ENCODE data around the gene SPAG16. TPM values are rescaled to one million over a fixed set of nuclear protein-coding genes. Genes with fewer than 3 reads are reported as not detected.
A peak's percentile ranks its signal among the peaks of the same experiment; 100 is the strongest.

The SPAG16 gene
- total RNA-seq, 1 experiment from 2014 or later = 17.2 TPM

- H3K36me3 ChIP-seq (ENCODE audit: low read depth, low read length) = no peaks in the 10 kb centered on the region
- no peaks in the 10 kb centered on the region for H3F3A ChIP-seq (ENCODE audit: low read length, unreplicated experiment)
- no peaks in the 10 kb centered on the region for H3K4me1 ChIP-seq (ENCODE audit: insufficient read depth, low read length)
- no peaks in the 10 kb centered on the region for H4K20me1 ChIP-seq (ENCODE audit: low read length)
- H3K27ac ChIP-seq (ENCODE audit: low read length) = no peak overlapping the region
- DNase-seq (no peak), ATAC-seq (no peak)
- H3K79me2 ChIP-seq (ENCODE audit: low read length) = no peaks in the 10 kb centered on the region
- CTCF ChIA-PET = no interaction called here
- H3K9me3 ChIP-seq (ENCODE audit: low read length) = no peaks in the 10 kb centered on the region
- H2AFZ ChIP-seq (ENCODE audit: low read length) = 0 out of 2 replicates have a peak overlapping the region, but pooled peaks have one; percentile 25
- no peaks in the 10 kb centered on the region for H3K9me2 ChIP-seq (replicated peaks; ENCODE audit: low read length)
- H3K4me2 ChIP-seq (ENCODE audit: low read length) = no peak overlapping the region
- no peaks in the 10 kb centered on the region for H3K27me3 ChIP-seq (ENCODE audit: low read length)
- intact Hi-C loops (cut with micrococcal nuclease) = no loop called here
- TF ChIP-seq EZH2 (IDR thresholded peaks at IDR 0.05; ENCODE audit: low read length, unreplicated experiment) (no peak), EZH2phosphoT487 (IDR thresholded peaks at IDR 0.05; ENCODE audit: borderline replicate concordance, low read length) (no peak), CTCF (conservative IDR thresholded peaks at IDR 0.05; ENCODE audit: low read depth, low read length) (no peak)
- no TSS peak for BruUV-seq (replicated peaks)
- no peak overlapping the region for H3K9ac ChIP-seq (ENCODE audit: low read length)
- H3K4me3 ChIP-seq (ENCODE audit: low read length) = no peak overlapping the region
- POLR2A ChIA-PET (ENCODE audit: unreplicated experiment) = interaction anchor here (0.7 kb wide), 1 partner anchor 169 kb away, joined by 3 read pairs; no protein-coding TSS in a partner anchor
Observed at GRCh38 chr2:214389334-214389733, 1105.1 kb downstream of the SPAG16 start.

- TF ChIP-seq EZH2phosphoT487 (IDR thresholded peaks at IDR 0.05; ENCODE audit: borderline replicate concordance, low read length) (no peak), EZH2 (IDR thresholded peaks at IDR 0.05; ENCODE audit: low read length, unreplicated experiment) (no peak), CTCF (conservative IDR thresholded peaks at IDR 0.05; ENCODE audit: low read depth, low read length) (no peak)
- DNase-seq = no peak
- Histone ChIP-seq H3K9ac (ENCODE audit: low read length) (no peak overlapping the region), H2AFZ (ENCODE audit: low read length) (no peak overlapping the region), H3K79me2 (ENCODE audit: low read length) (no peaks in the 10 kb centered on the region), H3K4me3 (ENCODE audit: low read length) (no peak overlapping the region), H3F3A (ENCODE audit: low read length, unreplicated experiment) (no peaks in the 10 kb centered on the region), H3K9me3 (ENCODE audit: low read length) (no peaks in the 10 kb centered on the region), H3K27ac (ENCODE audit: low read length) (no peak overlapping the region), H3K36me3 (ENCODE audit: low read depth, low read length) (no peaks in the 10 kb centered on the region), H3K4me1 (ENCODE audit: insufficient read depth, low read length) (peaks cover 6% of the 10 kb centered on the region; the same call in 1 of the 2 replicates), H3K4me2 (ENCODE audit: low read length) (no peak overlapping the region), H3K27me3 (ENCODE audit: low read length) (no peaks in the 10 kb centered on the region), H4K20me1 (ENCODE audit: low read length) (no peaks in the 10 kb centered on the region), H3K9me2 (replicated peaks; ENCODE audit: low read length) (no peaks in the 10 kb centered on the region)
- ChIA-PET POLR2A (ENCODE audit: unreplicated experiment) (no interaction called here), CTCF (no interaction called here)
- intact Hi-C loops (cut with micrococcal nuclease) = no loop called here
- no peak for ATAC-seq
- BruUV-seq (replicated peaks) = no TSS peak
Observed at GRCh38 chr2:214393796-214394195, 1109.5 kb downstream of the SPAG16 start.

- TF ChIP-seq EZH2 (IDR thresholded peaks at IDR 0.05; ENCODE audit: low read length, unreplicated experiment) (no peak), CTCF (conservative IDR thresholded peaks at IDR 0.05; ENCODE audit: low read depth, low read length) (no peak), EZH2phosphoT487 (IDR thresholded peaks at IDR 0.05; ENCODE audit: borderline replicate concordance, low read length) (no peak)
- H3K4me2 ChIP-seq (ENCODE audit: low read length) = 0 out of 2 replicates have a peak overlapping the region, but pooled peaks have one; percentile 1
- ChIA-PET CTCF (no interaction called here), POLR2A (ENCODE audit: unreplicated experiment) (no interaction called here)
- H3K9me2 ChIP-seq (replicated peaks; ENCODE audit: low read length) = no peaks in the 10 kb centered on the region
- H4K20me1 ChIP-seq (ENCODE audit: low read length) = no peaks in the 10 kb centered on the region
- no peaks in the 10 kb centered on the region for H3F3A ChIP-seq (ENCODE audit: low read length, unreplicated experiment)
- H3K4me1 ChIP-seq (ENCODE audit: insufficient read depth, low read length) = peaks cover 6% of the 10 kb centered on the region; the same call in 1 of the 2 replicates
- H3K9ac ChIP-seq (ENCODE audit: low read length) = no peak overlapping the region
- H3K27ac ChIP-seq (ENCODE audit: low read length) = no peak overlapping the region
- ATAC-seq = peak; percentile 82
- DNase-seq = peak; percentile 61
- no peaks in the 10 kb centered on the region for H3K9me3 ChIP-seq (ENCODE audit: low read length)
- no peaks in the 10 kb centered on the region for H3K79me2 ChIP-seq (ENCODE audit: low read length)
- H3K27me3 ChIP-seq (ENCODE audit: low read length) = no peaks in the 10 kb centered on the region
- no peak overlapping the region for H2AFZ ChIP-seq (ENCODE audit: low read length)
- intact Hi-C loops (cut with micrococcal nuclease) = loop anchor here (1.0 to 5.0 kb wide), 5 partner anchors 16 to 398 kb away; no protein-coding TSS in a partner anchor
- no TSS peak for BruUV-seq (replicated peaks)
- H3K4me3 ChIP-seq (ENCODE audit: low read length) = no peak overlapping the region
- no peaks in the 10 kb centered on the region for H3K36me3 ChIP-seq (ENCODE audit: low read depth, low read length)
Observed at GRCh38 chr2:214395040-214395439, 1110.8 kb downstream of the SPAG16 start.
